Measurements from ENCODE around the gene TBC1D22A. TPM values are rescaled to one million over a fixed set of nuclear protein-coding genes. Genes with fewer than 3 reads are reported as not detected.
A peak's percentile ranks its signal among the peaks of the same experiment; 100 is the strongest.

TBC1D22A gene
- total RNA-seq, 6 donors from 2014 or later = 27.1 to 48.2 (median 35.3) TPM

DNA sequence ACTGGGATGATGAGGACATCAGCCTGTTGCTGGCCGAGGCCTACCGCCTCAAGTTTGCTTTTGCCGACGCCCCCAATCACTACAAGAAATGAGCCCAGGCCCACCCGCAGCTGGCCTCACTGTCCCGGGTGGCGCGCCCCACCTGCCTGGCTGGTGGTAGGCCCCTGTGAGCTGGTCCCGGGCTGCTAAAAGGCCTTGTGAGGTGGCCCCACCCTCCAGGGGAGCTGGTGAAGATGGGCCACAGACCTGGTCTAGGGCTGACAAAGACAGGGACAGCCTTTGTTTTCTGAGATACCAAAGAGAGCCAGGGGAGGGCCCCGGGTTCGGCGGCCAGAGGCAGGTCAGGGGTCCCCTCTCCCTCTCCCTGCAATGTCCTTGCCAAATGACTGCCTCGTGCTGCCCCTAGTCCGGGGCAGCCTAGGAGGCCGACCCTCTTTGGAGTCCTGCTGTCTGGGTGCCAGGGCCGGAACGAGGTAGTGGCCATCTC lies 411.1 kb downstream of the TBC1D22A start:
- no peaks in the 10 kb centered on the region for H3K27me3 ChIP-seq
- H3K4me3 ChIP-seq = no peak overlapping the region
- no peak overlapping the region for H3K27ac ChIP-seq
- 92 to 96% methylated on average over 9 to 16 of the region's 17 CpGs for WGBS, 2 donors
- no peak for TF ChIP-seq EP300 (IDR thresholded peaks at IDR 0.05)
- TF ChIP-seq, protein P1, sequence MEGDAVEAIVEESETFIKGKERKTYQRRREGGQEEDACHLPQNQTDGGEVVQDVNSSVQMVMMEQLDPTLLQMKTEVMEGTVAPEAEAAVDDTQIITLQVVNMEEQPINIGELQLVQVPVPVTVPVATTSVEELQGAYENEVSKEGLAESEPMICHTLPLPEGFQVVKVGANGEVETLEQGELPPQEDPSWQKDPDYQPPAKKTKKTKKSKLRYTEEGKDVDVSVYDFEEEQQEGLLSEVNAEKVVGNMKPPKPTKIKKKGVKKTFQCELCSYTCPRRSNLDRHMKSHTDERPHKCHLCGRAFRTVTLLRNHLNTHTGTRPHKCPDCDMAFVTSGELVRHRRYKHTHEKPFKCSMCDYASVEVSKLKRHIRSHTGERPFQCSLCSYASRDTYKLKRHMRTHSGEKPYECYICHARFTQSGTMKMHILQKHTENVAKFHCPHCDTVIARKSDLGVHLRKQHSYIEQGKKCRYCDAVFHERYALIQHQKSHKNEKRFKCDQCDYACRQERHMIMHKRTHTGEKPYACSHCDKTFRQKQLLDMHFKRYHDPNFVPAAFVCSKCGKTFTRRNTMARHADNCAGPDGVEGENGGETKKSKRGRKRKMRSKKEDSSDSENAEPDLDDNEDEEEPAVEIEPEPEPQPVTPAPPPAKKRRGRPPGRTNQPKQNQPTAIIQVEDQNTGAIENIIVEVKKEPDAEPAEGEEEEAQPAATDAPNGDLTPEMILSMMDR (IDR thresholded peaks at IDR 0.05) = no peak
- DNase-seq = peak in 1 of 2 donors; percentile 50
- peaks cover 3 to 16% (median 8%) of the 10 kb centered on the region in 4 donors for H3K4me1 ChIP-seq
- ATAC-seq (ENCODE audit: low FRiP score in 2 of 2) = no peak
- H3K9me3 ChIP-seq = no peaks in the 10 kb centered on the region
- peaks cover 0 to 23% (median 5%) of the 10 kb centered on the region in 4 donors for H3K36me3 ChIP-seq

DNA sequence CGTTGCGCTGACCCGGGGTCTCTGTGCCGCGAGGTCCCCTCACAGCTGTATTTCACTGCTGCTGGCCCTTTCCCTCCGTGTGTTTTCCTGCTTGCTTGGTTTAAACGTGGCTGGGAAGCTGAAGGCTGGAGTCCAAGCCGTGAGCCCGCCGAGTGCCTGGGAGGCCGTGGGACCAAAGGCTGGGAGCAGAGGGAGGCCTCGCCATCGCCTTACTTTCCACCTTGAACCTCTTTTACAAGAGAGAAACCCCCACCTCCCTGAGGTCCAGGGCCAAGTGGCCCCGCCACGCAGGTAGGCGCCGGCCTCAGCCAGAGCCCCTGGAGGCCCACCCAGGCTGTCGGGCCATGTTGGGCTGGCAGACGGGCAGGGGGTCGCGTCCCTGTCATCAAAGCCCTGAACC lies 411.6 kb downstream of the TBC1D22A start:
- H3K4me3 ChIP-seq = no peak overlapping the region
- no peaks in the 10 kb centered on the region for H3K27me3 ChIP-seq
- no peaks in the 10 kb centered on the region for H3K9me3 ChIP-seq
- WGBS, 2 donors = 95 to 97% methylated on average over 17 to 21 of the region's 21 CpGs
- TF ChIP-seq POLR2AphosphoS5 (IDR thresholded peaks at IDR 0.05) (no peak), EP300 (IDR thresholded peaks at IDR 0.05) (no peak), POLR2A (IDR thresholded peaks at IDR 0.05) (no peak)
- TF ChIP-seq, protein P1 (IDR thresholded peaks at IDR 0.05) = no peak
- H3K4me1 ChIP-seq = peaks cover 3 to 16% (median 8%) of the 10 kb centered on the region in 4 donors
- DNase-seq = peak; percentile 17 to 75
- peaks cover 0 to 21% (median 5%) of the 10 kb centered on the region in 4 donors for H3K36me3 ChIP-seq
- H3K27ac ChIP-seq = no peak overlapping the region
- no peak for ATAC-seq (ENCODE audit: low FRiP score in 2 of 2)

DNA sequence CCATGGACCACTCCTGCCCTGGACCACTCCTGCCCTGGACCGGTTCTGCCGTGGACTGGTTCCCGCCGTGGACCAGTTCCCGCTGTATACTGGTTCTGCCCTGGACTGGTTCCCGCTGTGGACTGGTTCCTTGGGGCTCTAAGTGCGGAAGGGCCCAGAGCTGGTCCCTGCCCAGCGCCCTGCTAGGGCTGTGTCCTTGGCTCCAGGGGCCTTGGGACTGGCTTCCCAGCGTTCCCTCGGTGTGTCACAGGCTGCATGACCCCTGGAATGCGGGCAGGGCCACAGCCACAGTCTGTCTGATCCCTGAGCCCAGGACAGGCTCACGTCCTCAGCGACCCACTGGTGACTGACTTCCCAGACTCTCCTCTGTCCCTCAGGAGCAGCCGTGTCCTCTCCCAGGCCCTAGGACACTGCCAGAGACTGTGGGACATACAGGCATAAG lies 412.2 kb downstream of the TBC1D22A start:
- Histone ChIP-seq H3K27ac (peak overlapping the region; percentile 26 to 57 (median 31)), H3K36me3 (peaks cover 0 to 21% (median 5%) of the 10 kb centered on the region in 4 donors), H3K9me3 (no peaks in the 10 kb centered on the region), H3K4me3 (no peak overlapping the region), H3K4me1 (peaks cover 3 to 16% (median 8%) of the 10 kb centered on the region in 4 donors), H3K27me3 (no peaks in the 10 kb centered on the region)
- WGBS, 2 donors = 89 to 100% methylated on average over 3 to 14 of the region's 14 CpGs
- ATAC-seq (ENCODE audit: low FRiP score in 2 of 2) (no peak), DNase-seq (peak; percentile 20 to 50)
- TF ChIP-seq POLR2A (IDR thresholded peaks at IDR 0.05) (no peak), EP300 (IDR thresholded peaks at IDR 0.05) (no peak), POLR2AphosphoS5 (IDR thresholded peaks at IDR 0.05) (no peak)
- TF ChIP-seq, protein P1 (IDR thresholded peaks at IDR 0.05) = no peak

DNA sequence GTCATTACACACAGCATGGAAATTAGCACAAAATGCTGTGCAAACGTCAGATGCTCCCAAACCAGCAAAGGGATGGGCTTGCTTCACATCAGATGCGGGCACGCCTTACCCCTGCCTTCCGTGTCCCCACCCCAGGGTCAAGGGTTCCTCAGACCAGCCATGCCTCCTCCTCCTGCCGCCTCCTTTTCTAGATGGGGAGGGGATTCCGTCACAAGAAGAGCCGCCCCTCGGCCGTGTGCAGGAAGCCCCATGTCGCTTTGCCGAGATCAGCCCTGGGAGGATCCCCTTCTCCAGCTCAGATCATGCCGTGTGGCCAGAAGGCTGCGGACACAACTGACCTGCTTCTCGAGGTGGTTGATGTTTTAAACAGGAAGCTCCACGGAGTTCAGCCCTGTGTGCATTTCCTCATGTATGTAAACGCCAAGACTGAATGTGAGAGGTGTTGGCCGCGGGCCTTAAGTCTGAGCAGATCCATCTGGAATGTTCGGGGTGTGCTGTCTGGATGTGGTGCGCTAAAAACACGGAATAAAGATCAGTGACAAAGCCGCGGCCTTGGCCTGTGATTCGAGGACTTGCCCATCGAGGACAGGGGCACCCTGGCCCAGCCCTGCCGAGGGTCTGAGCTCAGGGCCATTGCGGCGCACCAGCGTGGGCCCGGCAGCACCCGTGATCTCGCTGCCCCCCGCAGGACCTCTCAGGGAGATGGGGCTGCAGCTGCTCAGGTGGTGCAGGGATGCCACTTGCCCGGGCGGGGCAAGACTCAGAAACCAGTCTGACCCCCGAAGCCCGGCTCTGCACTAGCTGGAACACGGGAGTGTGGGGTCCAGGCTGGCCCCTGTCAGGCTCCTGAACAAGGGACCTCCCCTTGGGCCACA lies 412.9 kb downstream of the TBC1D22A start:
- Histone ChIP-seq H3K9me3 (no peaks in the 10 kb centered on the region), H3K27me3 (no peaks in the 10 kb centered on the region), H3K4me3 (no peak overlapping the region), H3K4me1 (peaks cover 3 to 16% (median 8%) of the 10 kb centered on the region in 4 donors), H3K36me3 (peaks cover 0 to 20% (median 5%) of the 10 kb centered on the region in 4 donors), H3K27ac (peak overlapping the region; percentile 27 to 35 (median 30))
- DNase-seq (peak; percentile 22 to 61), ATAC-seq (ENCODE audit: low FRiP score in 2 of 2) (peak in 1 of 2 donors; percentile 9)
- 81 to 90% methylated on average over 20 to 38 of the region's 38 CpGs for WGBS, 2 donors
- TF ChIP-seq EP300 (IDR thresholded peaks at IDR 0.05) (no peak), POLR2AphosphoS5 (IDR thresholded peaks at IDR 0.05) (peak in 1 of 2 donors; percentile 68)

DNA sequence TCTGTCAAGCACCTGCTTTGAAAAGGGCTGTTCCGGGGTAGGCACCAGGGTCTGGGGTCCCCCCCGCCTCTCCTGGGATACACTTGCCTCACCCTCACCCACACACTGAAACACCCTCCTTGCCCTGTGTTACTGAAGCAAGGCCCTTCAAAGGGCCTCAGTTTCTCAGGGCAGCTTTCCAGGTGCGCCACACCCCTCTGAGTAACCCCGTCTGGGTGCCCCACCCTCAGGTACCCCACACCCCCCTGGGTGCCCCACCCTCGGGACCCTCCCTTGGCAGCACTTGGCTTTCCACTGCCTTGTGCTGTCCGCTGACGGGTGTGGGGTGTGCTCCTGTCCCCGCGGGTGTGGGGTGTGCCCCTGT lies 413.6 kb downstream of the TBC1D22A start:
- Histone ChIP-seq H3K9me3 (no peaks in the 10 kb centered on the region), H3K27me3 (no peaks in the 10 kb centered on the region), H3K4me1 (peaks cover 3 to 16% (median 8%) of the 10 kb centered on the region in 4 donors), H3K4me3 (no peak overlapping the region), H3K27ac (peak overlapping the region in 1 of 4 donors; percentile 35), H3K36me3 (peaks cover 0 to 14% (median 5%) of the 10 kb centered on the region in 4 donors)
- DNase-seq (peak in 1 of 2 donors; percentile 30), ATAC-seq (ENCODE audit: low FRiP score in 2 of 2) (peak in 1 of 2 donors; percentile 4)
- 94% methylated on average over 5 of the region's 9 CpGs; no CpG with 5 or more reads in 1 of the 2 donors for WGBS, 2 donors
- TF ChIP-seq, protein P1 (IDR thresholded peaks at IDR 0.05) = no peak
- no peak for TF ChIP-seq POLR2A (IDR thresholded peaks at IDR 0.05)
- no peak for TF ChIP-seq POLR2AphosphoS5 (IDR thresholded peaks at IDR 0.05)
- no peak for TF ChIP-seq EP300 (IDR thresholded peaks at IDR 0.05)

Measured in upper lobe of left lung (tissue), 6 donors.